Adipocyte (in vitro differentiated cells): ENCODE data around the gene BCO1.

Source experiments
- DNase-seq: peaks from one replicate; pipeline ENCODE4 v3.0.0-alpha.2; 2015; ENCODE audit warnings: low read depth
- H3K27me3 ChIP-seq: replicated peaks from 2 replicates; pipeline ENCODE4 v1.7.0; 2013; ENCODE audit warnings: mild to moderate bottlenecking, low read length, moderate library complexity; ENCODE audit not compliant: control insufficient read depth, insufficient read depth
- H3K36me3 ChIP-seq: 2 replicates; pipeline ENCODE4 v1.7.0; 2013; ENCODE audit warnings: low read length, mild to moderate bottlenecking, moderate library complexity; ENCODE audit not compliant: control insufficient read depth, insufficient read depth, severe bottlenecking
- H3K4me1 ChIP-seq: 2 replicates; pipeline ENCODE4 v1.7.0; 2013; ENCODE audit warnings: mild to moderate bottlenecking, low read length, moderate library complexity; ENCODE audit not compliant: control insufficient read depth, insufficient read depth
- H3K4me3 ChIP-seq: 2 replicates; pipeline ENCODE4 v1.7.0; 2013; ENCODE audit warnings: mild to moderate bottlenecking, low read length, moderate library complexity
- H3K9ac ChIP-seq: 2 replicates; pipeline ENCODE4 v1.7.0; 2013; ENCODE audit warnings: mild to moderate bottlenecking, low read length, moderate library complexity
- H3K9me3 ChIP-seq: 2 replicates; pipeline ENCODE4 v1.7.0; 2013; ENCODE audit warnings: mild to moderate bottlenecking, low read length, moderate library complexity; ENCODE audit not compliant: control insufficient read depth

BCO1 gene

GRCh38 chr16:81324808-81325207 lies 86.3 kb downstream of the BCO1 start:
- no peaks in the 10 kb centered on the region for H3K27me3 ChIP-seq
- no peaks in the 10 kb centered on the region for H3K36me3 ChIP-seq
- no peak for DNase-seq

GRCh38 chr16:81327011-81327410 lies 88.5 kb downstream of the BCO1 start:
- no peak for DNase-seq
- H3K9me3 ChIP-seq = no peaks in the 10 kb centered on the region
- H3K4me1 ChIP-seq = peaks cover under 1% of the 10 kb centered on the region
- no peaks in the 10 kb centered on the region for H3K36me3 ChIP-seq
- no peaks in the 10 kb centered on the region for H3K27me3 ChIP-seq
- no peak overlapping the region for H3K4me3 ChIP-seq
- H3K9ac ChIP-seq = no peak overlapping the region

More at GRCh38 chr16:81324808-81325207, 86.3 kb downstream of the BCO1 start:
- no peak overlapping the region for H3K9ac ChIP-seq
- H3K4me3 ChIP-seq = no peak overlapping the region
- H3K9me3 ChIP-seq = no peaks in the 10 kb centered on the region
- H3K4me1 ChIP-seq = peaks cover 23% of the 10 kb centered on the region

- Histone ChIP-seq H3K27me3 (no peaks in the 10 kb centered on the region), H3K9me3 (no peaks in the 10 kb centered on the region), H3K4me3 (no peak overlapping the region), H3K4me1 (no peaks in the 10 kb centered on the region), H3K9ac (no peak overlapping the region), H3K36me3 (no peaks in the 10 kb centered on the region)
- no peak for DNase-seq
Observed at GRCh38 chr16:81327447-81328196, 89.1 kb downstream of the BCO1 start.

GRCh38 chr16:81329947-81330346 lies 91.5 kb downstream of the BCO1 start:
- Histone ChIP-seq H3K36me3 (no peaks in the 10 kb centered on the region), H3K27me3 (no peaks in the 10 kb centered on the region), H3K9ac (no peak overlapping the region), H3K4me3 (no peak overlapping the region), H3K4me1 (no peaks in the 10 kb centered on the region), H3K9me3 (no peaks in the 10 kb centered on the region)
- DNase-seq = no peak

- no peaks in the 10 kb centered on the region for H3K27me3 ChIP-seq
- no peak overlapping the region for H3K9ac ChIP-seq
- no peak for DNase-seq
- no peaks in the 10 kb centered on the region for H3K36me3 ChIP-seq
- no peaks in the 10 kb centered on the region for H3K9me3 ChIP-seq
- no peaks in the 10 kb centered on the region for H3K4me1 ChIP-seq
- H3K4me3 ChIP-seq = no peak overlapping the region
Observed at GRCh38 chr16:81333356-81333755, 94.9 kb downstream of the BCO1 start.

GRCh38 chr16:81335669-81336068 lies 97.2 kb downstream of the BCO1 start:
- no peak overlapping the region for H3K4me3 ChIP-seq
- H3K9ac ChIP-seq = no peak overlapping the region
- H3K4me1 ChIP-seq = no peaks in the 10 kb centered on the region
- no peaks in the 10 kb centered on the region for H3K27me3 ChIP-seq
- H3K36me3 ChIP-seq = no peaks in the 10 kb centered on the region
- no peak for DNase-seq
- H3K9me3 ChIP-seq = no peaks in the 10 kb centered on the region

GRCh38 chr16:81337097-81337496 lies 98.6 kb downstream of the BCO1 start:
- DNase-seq = no peak
- Histone ChIP-seq H3K27me3 (no peaks in the 10 kb centered on the region), H3K4me1 (no peaks in the 10 kb centered on the region), H3K9me3 (no peaks in the 10 kb centered on the region), H3K36me3 (no peaks in the 10 kb centered on the region), H3K4me3 (no peak overlapping the region), H3K9ac (no peak overlapping the region)
